Activated CD4-positive, alpha-beta T cell treated with anti-CD3 and anti-CD28 coated beads, Interleukin-2, amount 10 ng/mL, durations not matched to agents 24 days and 14 days (primary cell): ENCODE results near the gene BCO1. TPM values are rescaled to one million over a fixed set of nuclear protein-coding genes. Genes with fewer than 3 reads are reported as not detected.

Source experiments
- DNase-seq: peaks from one replicate; pipeline ENCODE4 v3.0.0; 2022
- H3K27ac Mint-ChIP-seq: one replicate; pipeline ENCODE4 v1.8.0; 2022; ENCODE audit warnings: mild to moderate bottlenecking, mixed read lengths
- H3K27me3 Mint-ChIP-seq: one replicate; pipeline ENCODE4 v1.8.0; 2022; ENCODE audit warnings: mixed read lengths
- H3K36me3 Mint-ChIP-seq: one replicate; pipeline ENCODE4 v1.8.0; 2022; ENCODE audit warnings: low read depth, mild to moderate bottlenecking, mixed read lengths
- H3K4me1 Mint-ChIP-seq: one replicate; pipeline ENCODE4 v1.8.0; 2021; ENCODE audit warnings: mixed read lengths
- H3K4me3 Mint-ChIP-seq: one replicate; pipeline ENCODE4 v1.8.0; 2022; ENCODE audit warnings: mild to moderate bottlenecking, moderate library complexity, mixed read lengths
- H3K9me3 Mint-ChIP-seq: one replicate; pipeline ENCODE4 v1.8.0; 2021; ENCODE audit warnings: mixed read lengths
- intact Hi-C: fragments of 100-400 bp; cut with micrococcal nuclease; formaldehyde crosslinking; loops from one replicate; pipeline ENCODE4 v1.15.1; 2023
- total RNA-seq: library from RNA; stranded (reverse); gene quantifications from 2 replicates; pipeline ENCODE4 v1.2.3, GENCODE V29; 2022

BCO1 gene
- total RNA-seq, 1 donor from 2014 or later = not detected

GRCh38 chr16:81273223-81273950 is 34.9 kb downstream of the BCO1 start:
- Mint-ChIP-seq H3K27ac (no peak overlapping the region), H3K4me1 (no peaks in the 10 kb centered on the region), H3K4me3 (no peak overlapping the region), H3K27me3 (no peaks in the 10 kb centered on the region), H3K9me3 (no peaks in the 10 kb centered on the region), H3K36me3 (no peaks in the 10 kb centered on the region)
- intact Hi-C loops = no loop called here
- DNase-seq = no peak

DNA sequence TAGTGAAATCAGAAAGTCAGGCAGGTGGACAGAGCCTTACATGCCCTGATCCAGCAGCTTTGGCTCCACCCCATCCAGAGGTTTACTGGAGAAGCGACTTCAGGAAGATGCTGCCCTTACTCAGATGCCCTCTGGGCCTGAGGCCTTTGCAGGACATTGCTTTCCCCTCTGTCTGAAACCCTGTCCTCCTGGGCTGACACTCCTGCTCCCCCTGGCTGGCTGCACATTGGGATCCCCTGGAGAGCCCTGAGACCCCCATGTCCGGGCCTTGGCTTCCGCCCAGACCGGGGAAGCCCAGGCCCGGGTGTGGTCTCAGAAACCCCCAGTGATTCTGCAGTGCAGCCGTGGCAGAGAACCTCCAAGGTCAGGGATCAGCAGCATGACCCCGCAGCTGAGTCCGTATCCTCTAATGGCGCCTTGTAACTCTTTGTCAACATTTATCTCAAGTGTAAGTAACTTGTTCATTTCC is 36.6 kb downstream of the BCO1 start:
- no peaks in the 10 kb centered on the region for H3K9me3 Mint-ChIP-seq
- no peaks in the 10 kb centered on the region for H3K4me1 Mint-ChIP-seq

DNA sequence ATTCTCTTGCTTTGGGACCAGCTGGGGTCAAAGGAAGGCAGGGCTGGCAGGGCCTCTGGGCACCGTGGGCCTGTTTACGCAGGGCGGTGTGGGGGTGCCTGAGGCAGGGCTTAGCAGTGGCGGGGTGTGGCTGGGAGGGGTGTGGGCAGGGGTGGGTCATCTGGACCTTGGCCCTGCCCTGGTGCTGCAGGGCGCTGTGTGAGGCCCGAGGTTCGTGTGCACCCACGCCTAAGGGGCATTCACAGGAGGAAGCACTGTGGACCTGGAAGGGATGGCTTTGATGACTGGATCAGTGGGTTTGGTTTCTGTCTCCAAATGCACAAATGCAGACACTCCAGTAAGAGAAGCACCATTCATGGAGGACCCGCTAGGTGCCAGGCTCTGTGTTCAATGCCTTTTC is 37.3 kb downstream of the BCO1 start:
- no peak for DNase-seq
- no peaks in the 10 kb centered on the region for H3K36me3 Mint-ChIP-seq
- H3K27ac Mint-ChIP-seq = no peak overlapping the region
- H3K27me3 Mint-ChIP-seq = no peaks in the 10 kb centered on the region
- intact Hi-C loops = no loop called here
- no peak overlapping the region for H3K4me3 Mint-ChIP-seq
- no peaks in the 10 kb centered on the region for H3K4me1 Mint-ChIP-seq
- no peaks in the 10 kb centered on the region for H3K9me3 Mint-ChIP-seq

More for the DNA sequence above, 36.6 kb downstream of the BCO1 start:
- H3K36me3 Mint-ChIP-seq = no peaks in the 10 kb centered on the region
- no peak overlapping the region for H3K27ac Mint-ChIP-seq
- intact Hi-C loops = no loop called here
- no peaks in the 10 kb centered on the region for H3K27me3 Mint-ChIP-seq
- DNase-seq = no peak
- H3K4me3 Mint-ChIP-seq = no peak overlapping the region

GRCh38 chr16:81276323-81276722 is 37.8 kb downstream of the BCO1 start:
- no peak for DNase-seq
- Mint-ChIP-seq H3K36me3 (no peaks in the 10 kb centered on the region), H3K4me1 (no peaks in the 10 kb centered on the region), H3K4me3 (no peak overlapping the region), H3K27ac (no peak overlapping the region), H3K9me3 (no peaks in the 10 kb centered on the region), H3K27me3 (no peaks in the 10 kb centered on the region)
- intact Hi-C loops = no loop called here

- no peak for DNase-seq
- Mint-ChIP-seq H3K4me3 (no peak overlapping the region), H3K27ac (no peak overlapping the region), H3K36me3 (no peaks in the 10 kb centered on the region), H3K27me3 (no peaks in the 10 kb centered on the region), H3K4me1 (no peaks in the 10 kb centered on the region), H3K9me3 (no peaks in the 10 kb centered on the region)
- intact Hi-C loops = no loop called here
These were observed 39.1 kb downstream of the BCO1 start for GRCh38 chr16:81277541-81278080.

DNA sequence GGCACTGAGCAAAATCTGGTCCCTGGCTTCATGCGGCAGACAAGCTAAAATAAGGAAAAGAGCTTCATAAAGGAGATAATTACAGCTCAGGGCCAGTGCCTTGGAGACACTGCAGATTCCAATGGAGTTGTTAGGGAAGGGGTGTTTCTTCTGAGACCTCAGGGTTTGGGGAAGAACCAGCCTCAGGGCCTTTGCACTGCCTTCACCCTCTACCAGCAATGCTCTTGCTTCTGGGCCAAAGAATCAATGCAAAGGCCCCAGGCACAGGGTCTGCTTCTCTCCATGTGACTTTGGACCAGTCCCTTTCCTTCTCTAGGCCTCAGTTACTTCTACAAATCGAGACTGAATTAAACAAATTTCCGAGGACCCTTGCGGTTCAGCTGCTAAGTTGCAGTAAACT is 40.0 kb downstream of the BCO1 start:
- no peaks in the 10 kb centered on the region for H3K36me3 Mint-ChIP-seq
- no peaks in the 10 kb centered on the region for H3K27me3 Mint-ChIP-seq
- DNase-seq = no peak
- H3K27ac Mint-ChIP-seq = no peak overlapping the region
- H3K4me3 Mint-ChIP-seq = no peak overlapping the region
- intact Hi-C loops = no loop called here
- H3K4me1 Mint-ChIP-seq = no peaks in the 10 kb centered on the region
- H3K9me3 Mint-ChIP-seq = no peaks in the 10 kb centered on the region

DNA sequence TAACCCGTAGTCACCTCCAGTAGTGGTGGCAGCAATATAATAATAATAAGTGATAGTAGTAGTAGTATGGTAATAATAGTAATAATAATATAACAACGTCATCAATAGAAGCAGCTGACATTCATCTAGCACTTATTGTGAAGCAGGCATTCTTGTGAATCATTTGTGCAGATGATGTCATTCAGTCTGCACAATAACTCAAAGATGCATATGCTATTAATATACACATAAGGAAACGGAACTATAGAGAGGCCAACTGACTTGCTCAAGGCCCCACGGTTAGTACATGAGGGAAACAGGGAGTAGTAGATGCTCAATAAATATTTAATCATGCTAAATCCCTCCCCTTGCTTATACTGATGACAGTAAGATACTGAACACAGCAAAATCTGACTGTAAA is 40.9 kb downstream of the BCO1 start:
- Mint-ChIP-seq H3K4me3 (no peak overlapping the region), H3K9me3 (no peaks in the 10 kb centered on the region), H3K4me1 (no peaks in the 10 kb centered on the region), H3K27ac (no peak overlapping the region), H3K36me3 (no peaks in the 10 kb centered on the region), H3K27me3 (no peaks in the 10 kb centered on the region)
- intact Hi-C loops = no loop called here
- DNase-seq = no peak

GRCh38 chr16:81280393-81280792 is 41.9 kb downstream of the BCO1 start:
- H3K27me3 Mint-ChIP-seq = no peaks in the 10 kb centered on the region
- no peaks in the 10 kb centered on the region for H3K4me1 Mint-ChIP-seq
- no peaks in the 10 kb centered on the region for H3K36me3 Mint-ChIP-seq
- H3K4me3 Mint-ChIP-seq = no peak overlapping the region
- intact Hi-C loops = no loop called here
- DNase-seq = no peak
- no peak overlapping the region for H3K27ac Mint-ChIP-seq
- H3K9me3 Mint-ChIP-seq = no peaks in the 10 kb centered on the region

DNA sequence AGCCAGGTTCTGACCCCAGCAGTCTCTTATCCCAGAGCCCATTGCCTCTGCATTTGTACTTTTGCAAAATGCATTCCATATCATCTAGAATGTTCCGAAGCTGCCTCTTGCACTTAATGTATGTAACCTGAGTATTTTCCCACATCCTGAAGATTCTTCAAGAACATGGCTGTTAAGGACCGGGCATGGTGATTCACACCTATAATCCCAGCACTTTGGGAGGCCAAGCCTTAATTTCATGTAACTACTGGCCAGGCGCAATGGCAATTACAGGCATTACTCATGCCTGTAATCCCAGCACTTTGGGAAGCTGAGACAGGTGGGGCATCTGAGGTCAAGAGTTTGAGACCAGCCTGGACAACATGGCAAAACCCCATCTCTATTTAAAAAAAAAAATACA is 44.6 kb downstream of the BCO1 start:
- Mint-ChIP-seq H3K27ac (no peak overlapping the region), H3K27me3 (no peaks in the 10 kb centered on the region), H3K4me1 (no peaks in the 10 kb centered on the region), H3K9me3 (no peaks in the 10 kb centered on the region), H3K36me3 (no peaks in the 10 kb centered on the region), H3K4me3 (no peak overlapping the region)
- no peak for DNase-seq
- intact Hi-C loops = no loop called here

DNA sequence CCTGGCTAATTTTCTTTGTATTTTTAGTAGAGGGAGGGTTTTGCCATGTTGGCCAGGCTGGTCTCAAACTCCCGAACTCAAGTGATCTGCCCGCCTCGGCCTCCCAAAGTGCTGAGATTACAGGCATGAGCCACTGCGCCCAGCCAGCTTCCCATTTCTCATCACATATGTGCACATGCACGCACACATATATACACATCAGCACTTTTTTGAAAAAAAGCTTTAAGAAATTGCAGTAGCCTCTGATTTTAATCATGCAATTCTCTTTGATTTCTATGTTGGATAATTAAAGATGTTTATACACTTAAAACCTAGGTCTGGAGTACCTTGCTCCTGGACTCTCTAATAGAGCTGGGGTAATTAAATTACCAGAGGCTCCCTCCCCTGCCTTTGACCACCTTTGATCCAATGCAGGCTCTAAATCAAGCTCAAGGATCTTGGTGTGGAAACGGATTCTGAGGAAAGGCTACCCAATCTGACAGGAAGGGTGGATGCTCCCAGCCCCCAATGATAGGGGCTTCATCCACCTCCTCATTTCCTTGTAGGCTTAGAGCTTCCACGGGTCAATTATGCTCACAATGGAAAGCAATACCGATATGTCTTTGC is 46.6 kb downstream of the BCO1 start:
- Mint-ChIP-seq H3K27ac (no peak overlapping the region), H3K4me1 (no peaks in the 10 kb centered on the region), H3K27me3 (no peaks in the 10 kb centered on the region), H3K36me3 (no peaks in the 10 kb centered on the region), H3K9me3 (no peaks in the 10 kb centered on the region), H3K4me3 (no peak overlapping the region)
- DNase-seq = no peak
- intact Hi-C loops = no loop called here

DNA sequence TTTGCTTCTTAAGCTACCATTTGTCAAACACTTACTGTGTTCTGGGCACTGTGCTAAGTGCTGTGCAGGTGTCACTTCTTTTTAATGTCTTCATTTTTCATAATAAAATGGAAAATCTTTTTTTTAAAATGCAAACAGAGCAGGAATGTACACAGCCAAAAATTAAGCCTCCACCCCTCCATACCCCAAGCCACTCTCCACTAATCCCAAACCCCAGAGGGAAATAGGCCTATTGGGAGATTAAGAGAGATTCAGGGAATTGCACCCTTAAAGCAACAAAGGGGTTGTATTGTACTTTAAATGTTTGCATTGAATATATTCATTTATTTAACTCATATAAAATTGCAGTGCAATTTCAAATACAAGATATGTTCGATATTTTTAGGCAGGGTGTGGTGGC is 47.7 kb downstream of the BCO1 start:
- no peaks in the 10 kb centered on the region for H3K27me3 Mint-ChIP-seq
- H3K36me3 Mint-ChIP-seq = no peaks in the 10 kb centered on the region

GRCh38 chr16:81291117-81291516 is 52.6 kb downstream of the BCO1 start:
- H3K27ac Mint-ChIP-seq = no peak overlapping the region
- DNase-seq = no peak
- intact Hi-C loops = no loop called here
- no peaks in the 10 kb centered on the region for H3K9me3 Mint-ChIP-seq
- no peaks in the 10 kb centered on the region for H3K36me3 Mint-ChIP-seq
- H3K4me1 Mint-ChIP-seq = no peaks in the 10 kb centered on the region
- peaks cover 9% of the 10 kb centered on the region for H3K27me3 Mint-ChIP-seq
- H3K4me3 Mint-ChIP-seq = no peak overlapping the region

More for the DNA sequence above, 47.7 kb downstream of the BCO1 start:
- H3K4me3 Mint-ChIP-seq = no peak overlapping the region
- no peak for DNase-seq
- no peak overlapping the region for H3K27ac Mint-ChIP-seq
- H3K4me1 Mint-ChIP-seq = no peaks in the 10 kb centered on the region
- H3K9me3 Mint-ChIP-seq = no peaks in the 10 kb centered on the region
- intact Hi-C loops = no loop called here

GRCh38 chr16:81292936-81293335 is 54.4 kb downstream of the BCO1 start:
- Mint-ChIP-seq H3K36me3 (no peaks in the 10 kb centered on the region), H3K4me1 (no peaks in the 10 kb centered on the region), H3K9me3 (no peaks in the 10 kb centered on the region), H3K4me3 (no peak overlapping the region), H3K27me3 (peaks cover 11% of the 10 kb centered on the region), H3K27ac (no peak overlapping the region)
- no peak for DNase-seq
- intact Hi-C loops = no loop called here

- Mint-ChIP-seq H3K9me3 (no peaks in the 10 kb centered on the region), H3K36me3 (no peaks in the 10 kb centered on the region), H3K4me1 (no peaks in the 10 kb centered on the region), H3K27ac (no peak overlapping the region), H3K27me3 (peaks cover 11% of the 10 kb centered on the region), H3K4me3 (no peak overlapping the region)
- intact Hi-C loops = no loop called here
- no peak for DNase-seq
These were observed 55.7 kb downstream of the BCO1 start for GRCh38 chr16:81293909-81294802.
